Adrenal gland (tissue), 12 donors: ENCODE data around the gene SMPX. TPM values are rescaled to one million over a fixed set of nuclear protein-coding genes. Genes with fewer than 3 reads are reported as not detected.

Experiments
- DNase-seq, 7 donors: peaks; one replicate each; pipeline ENCODE4 v3.0.0-alpha.2; 2019 to 2020
- H3K27ac ChIP-seq, 5 donors: fragments of 200-600 bp; sonication (generic) in 4 of 5; 1 replicate in 3 of 5; 2 replicates in 2 of 5; pipeline versions ENCODE4 v1.5.1 to v1.8.0; 2016 to 2020; ENCODE audit warnings: mild to moderate bottlenecking in 1 of 5
- H3K27me3 ChIP-seq: fragments of 200-600 bp; 2 replicates; pipeline ENCODE4 v1.8.0; 2021
- H3K36me3 ChIP-seq, 2 donors: fragments of 200-600 bp; replicated peaks in 1 of 2; 1 replicate in 1 of 2; 2 replicates in 1 of 2; pipeline versions ENCODE4 v1.5.1 to v1.8.0; 2018 to 2022
- H3K4me1 ChIP-seq, 2 donors: fragments of 200-600 bp; replicated peaks in 1 of 2; 1 replicate in 1 of 2; 2 replicates in 1 of 2; pipeline versions ENCODE4 v1.5.1 to v1.8.0; 2018 to 2021
- H3K4me3 ChIP-seq, 4 donors: fragments of 200-600 bp; sonication (generic) in 3 of 4; one replicate each; pipeline ENCODE4 v1.5.1; 2016 to 2018
- H3K9me3 ChIP-seq, 3 donors: fragments of 200-600 bp; sonication (generic) in 1 of 3; replicated peaks in 1 of 3; 1 replicate in 2 of 3; 2 replicates in 1 of 3; pipeline versions ENCODE4 v1.5.1 to v1.8.0; 2016 to 2021
- POLR2A ChIP-seq, 2 donors: fragments of 450-650 bp; IDR thresholded peaks; one replicate each; pipeline ENCODE4 v1.6.1; 2017; ENCODE audit warnings: antibody characterized with exemption in 2 of 2, mild to moderate bottlenecking in 2 of 2, moderate library complexity in 1 of 2
- WGBS, 4 donors: extraction: QIAGEN DNeasy Blood & Tissue Kit in 2 of 4; methylation state at CpG; one replicate each; pipeline versions ENCODE4 v1.1.5 to v1.1.7; 2013 to 2017; 5-methylcytosine and 5-hydroxymethylcytosine counted together
- intact Hi-C, 2 donors: fragments of 100-400 bp; cut with DNase I; formaldehyde crosslinking; loops; one replicate each; pipeline versions ENCODE4 v1.14.1 to v1.15.0; 2022 to 2023
- polyA plus RNA-seq, 3 donors: library from polyadenylated mRNA; stranded (reverse); fragments of 200-250 nt in 2 of 3; fragments of 350-450 nt in 1 of 3; fragmentation: Illumina TruSeq in 1 of 3; extraction: RNeasy Lipid Tissue Mini Kit (QIAGEN cat#74804) in 1 of 3; gene quantifications; one replicate each; pipeline ENCODE4 v1.2.3, GENCODE V29; 2013 to 2014
- total RNA-seq, 9 donors: library from RNA; depleted of rRNA in 4 of 9; stranded (reverse); fragments of >200 nt in 4 of 9; fragments of 120-200 nt in 1 of 9; fragmentation: NEBNext Ultra II Directional in 1 of 9; extraction: Animal tissue kit (Norgen Biotek cat#: 25700) in 1 of 9; gene quantifications; one replicate each; pipeline versions ENCODE4 v1.1.0 to v1.2.4, GENCODE V29; 2013 to 2023
- TF ChIP-seq, protein P1 (sequence below), 6 experiments: fragments of 450-650 bp in 4 of 6; fragments of 200-600 bp in 2 of 6; sonication (generic) in 1 of 6; IDR thresholded peaks; 1 replicate in 5 of 6; 2 replicates in 1 of 6; pipeline versions ENCODE4 v1.5.1 to v1.8.0; 2016 to 2021; ENCODE audit warnings: antibody characterized with exemption in 6 of 6, mild to moderate bottlenecking in 2 of 6, moderate library complexity in 1 of 6
- donor health status: healthy with polysubstance abuse.
- donor health status: Bipolar disorder and iron deficiency.
- donor health status: DM: yes; HTN: yes; CAD: no.
- donor health status: DM: no; HTN: no; CAD: no.
- donor health status: DM: no; HTN: no; CAD: no.
- donor health status: DM: yes; HTN: yes; CAD: no.

SMPX gene
- total and polyA plus RNA-seq, 12 donors: 0.10 TPM; not detected in 11

- no peaks in the 10 kb centered on the region for H3K36me3 ChIP-seq
- no peak overlapping the region for H3K27ac ChIP-seq
- intact Hi-C loops: no loop called here
- H3K4me1 ChIP-seq: no peaks in the 10 kb centered on the region
- H3K27me3 ChIP-seq: peaks cover under 1% of the 10 kb centered on the region
- WGBS, 4 donors: 61 to 72% (median 70%) methylated on average over 6 to 7 of the region's 7 CpGs
- TF ChIP-seq, protein P1, sequence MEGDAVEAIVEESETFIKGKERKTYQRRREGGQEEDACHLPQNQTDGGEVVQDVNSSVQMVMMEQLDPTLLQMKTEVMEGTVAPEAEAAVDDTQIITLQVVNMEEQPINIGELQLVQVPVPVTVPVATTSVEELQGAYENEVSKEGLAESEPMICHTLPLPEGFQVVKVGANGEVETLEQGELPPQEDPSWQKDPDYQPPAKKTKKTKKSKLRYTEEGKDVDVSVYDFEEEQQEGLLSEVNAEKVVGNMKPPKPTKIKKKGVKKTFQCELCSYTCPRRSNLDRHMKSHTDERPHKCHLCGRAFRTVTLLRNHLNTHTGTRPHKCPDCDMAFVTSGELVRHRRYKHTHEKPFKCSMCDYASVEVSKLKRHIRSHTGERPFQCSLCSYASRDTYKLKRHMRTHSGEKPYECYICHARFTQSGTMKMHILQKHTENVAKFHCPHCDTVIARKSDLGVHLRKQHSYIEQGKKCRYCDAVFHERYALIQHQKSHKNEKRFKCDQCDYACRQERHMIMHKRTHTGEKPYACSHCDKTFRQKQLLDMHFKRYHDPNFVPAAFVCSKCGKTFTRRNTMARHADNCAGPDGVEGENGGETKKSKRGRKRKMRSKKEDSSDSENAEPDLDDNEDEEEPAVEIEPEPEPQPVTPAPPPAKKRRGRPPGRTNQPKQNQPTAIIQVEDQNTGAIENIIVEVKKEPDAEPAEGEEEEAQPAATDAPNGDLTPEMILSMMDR (IDR thresholded peaks at IDR 0.05): no peak
- no peak for TF ChIP-seq POLR2A (IDR thresholded peaks at IDR 0.05)
- no peaks in the 10 kb centered on the region for H3K9me3 ChIP-seq
- DNase-seq: no peak
- H3K4me3 ChIP-seq: no peak overlapping the region
Observed at GRCh38 chrX:21711129-21711847, 46.6 kb downstream of the SMPX start.

DNA sequence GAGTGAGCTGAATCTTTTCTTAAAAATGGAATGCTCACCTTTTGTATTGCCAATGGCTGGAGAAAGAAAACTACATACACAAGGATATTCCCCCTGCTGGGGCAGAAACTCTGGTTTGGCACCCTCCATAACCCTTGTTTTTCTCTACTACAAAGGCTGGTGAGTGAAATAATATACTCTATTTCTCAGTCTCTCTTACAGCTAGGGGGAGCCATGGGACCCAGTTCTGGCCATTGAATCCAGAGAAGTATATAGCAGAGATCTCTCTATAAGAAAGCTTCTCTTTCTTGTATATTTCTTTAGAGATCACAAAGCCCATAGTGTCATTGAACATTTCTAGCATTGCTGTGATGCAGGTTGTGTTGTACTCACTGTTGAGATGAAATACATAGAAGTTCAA lies 49.8 kb downstream of the SMPX start:
- no peak overlapping the region for H3K27ac ChIP-seq
- no peaks in the 10 kb centered on the region for H3K4me1 ChIP-seq
- H3K27me3 ChIP-seq: no peaks in the 10 kb centered on the region
- peak in 1 of 7 donors; percentile 5 for DNase-seq
- TF ChIP-seq, protein P1 (IDR thresholded peaks at IDR 0.05): no peak
- no peak for TF ChIP-seq POLR2A (IDR thresholded peaks at IDR 0.05)
- intact Hi-C loops: no loop called here
- H3K36me3 ChIP-seq: no peaks in the 10 kb centered on the region
- no peak overlapping the region for H3K4me3 ChIP-seq
- H3K9me3 ChIP-seq: no peaks in the 10 kb centered on the region

GRCh38 chrX:21705225-21705624 lies 52.7 kb downstream of the SMPX start:
- 62 to 80% (median 68%) methylated on average over 4 of the region's 4 CpGs for WGBS, 4 donors
- intact Hi-C loops: no loop called here

GRCh38 chrX:21702725-21703124 lies 55.2 kb downstream of the SMPX start:
- Histone ChIP-seq H3K36me3 (no peaks in the 10 kb centered on the region), H3K27me3 (peaks cover 7% of the 10 kb centered on the region), H3K9me3 (no peaks in the 10 kb centered on the region), H3K27ac (no peak overlapping the region), H3K4me1 (no peaks in the 10 kb centered on the region), H3K4me3 (no peak overlapping the region)
- no peak for TF ChIP-seq POLR2A (IDR thresholded peaks at IDR 0.05)
- TF ChIP-seq, protein P1 (IDR thresholded peaks at IDR 0.05): no peak
- intact Hi-C loops: no loop called here
- no peak for DNase-seq
- 49 to 65% (median 62%) methylated on average over 4 of the region's 4 CpGs for WGBS, 4 donors

More at GRCh38 chrX:21705225-21705624, 52.7 kb downstream of the SMPX start:
- H3K27ac ChIP-seq: no peak overlapping the region
- H3K4me3 ChIP-seq: no peak overlapping the region
- DNase-seq: no peak
- H3K36me3 ChIP-seq: no peaks in the 10 kb centered on the region
- H3K27me3 ChIP-seq: peaks cover 3% of the 10 kb centered on the region
- H3K9me3 ChIP-seq: no peaks in the 10 kb centered on the region
- H3K4me1 ChIP-seq: no peaks in the 10 kb centered on the region
- TF ChIP-seq POLR2A (IDR thresholded peaks at IDR 0.05): no peak
- TF ChIP-seq, protein P1 (IDR thresholded peaks at IDR 0.05): no peak
